Esophagus squamous epithelium (tissue), 4 donors: ENCODE data around the gene ZSWIM3.

Experiments used
- CTCF ChIP-seq, 6 experiments: fragments of 450-650 bp in 4 of 6; fragments of 200-600 bp in 2 of 6; sonication (generic) in 2 of 6; IDR thresholded peaks; one replicate each; pipeline ENCODE4 v1.5.1; 2016 to 2019; ENCODE audit warnings: antibody characterized with exemption in 6 of 6, mild to moderate bottlenecking in 4 of 6, moderate library complexity in 4 of 6
- POLR2A ChIP-seq, 4 donors: fragments of 450-650 bp; IDR thresholded peaks; one replicate each; pipeline ENCODE4 v1.6.1; 2017; ENCODE audit warnings: antibody characterized with exemption in 4 of 4, mild to moderate bottlenecking in 4 of 4, moderate library complexity in 3 of 4

- TF ChIP-seq CTCF (IDR thresholded peaks at IDR 0.05) (no peak), POLR2A (IDR thresholded peaks at IDR 0.05) (no peak)
Measured at GRCh38 chr20:45908084-45908483, 50.7 kb downstream of the ZSWIM3 start.
